ENCODE data around the gene NDOR1. TPM values are rescaled to one million over a fixed set of nuclear protein-coding genes. Genes with fewer than 3 reads are reported as not detected.
A peak's percentile ranks its signal among the peaks of the same experiment; 100 is the strongest.

The NDOR1 gene
- 1 to 10 TPM; 6.7 to 8.1 TPM for total RNA-seq
- long read RNA-seq, donor 1, partial matches to known transcripts = 0 of 3 reads
- long read RNA-seq, donor 1, other reads (novel, unspliced or antisense) = 2 of 3 reads
- long read RNA-seq, donor 2, partial matches to known transcripts = 2 of 4 reads
- long read RNA-seq, donor 2, other reads (novel, unspliced or antisense) = 2 of 4 reads

GRCh38 chr9:137205126-137206069, at the start of gene NDOR1, which contains the start of gene TMEM203:
NDOR1 (plus strand) TSS chr9:137205700; CDS start chr9:137205778, 78 bp downstream.
TMEM203 (minus strand) TSS chr9:137205648; CDS start chr9:137205414, 234 bp downstream.
- DNase-seq (ENCODE audit: low spot score) = peak; percentile 98
- intact Hi-C loops (cut with DNase I) = no loop called here

- intact Hi-C loops (cut with DNase I) = no loop called here
- DNase-seq (ENCODE audit: low spot score) = no peak
These were observed 48.7 kb upstream of the NDOR1 start for GRCh38 chr9:137156567-137157375.

- DNase-seq (ENCODE audit: low spot score) = no peak
- intact Hi-C loops (cut with DNase I) = no loop called here
These were observed 47.7 kb upstream of the NDOR1 start for GRCh38 chr9:137157618-137158415.

DNA sequence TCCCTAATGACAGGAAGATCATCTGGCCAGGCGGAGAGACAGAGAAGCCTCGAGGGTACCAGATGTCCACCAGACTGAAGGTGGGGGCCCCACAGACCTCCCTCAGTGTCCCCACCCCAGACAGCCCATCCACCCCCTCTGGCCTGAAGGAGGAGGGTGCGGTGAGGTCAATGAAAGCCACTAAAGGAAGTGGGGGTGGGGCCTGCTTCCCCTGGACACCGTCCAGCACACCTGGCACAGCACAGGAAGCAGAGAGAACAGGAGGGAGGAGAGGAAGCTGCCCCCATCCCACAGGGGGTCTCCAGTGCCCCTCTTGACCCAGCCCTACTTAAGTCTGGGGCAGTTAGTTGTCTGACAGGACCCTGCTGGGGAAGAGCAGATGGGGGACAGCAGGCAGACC, 46.9 kb upstream of the NDOR1 start:
- DNase-seq (ENCODE audit: low spot score) = no peak
- intact Hi-C loops (cut with DNase I) = no loop called here

DNA sequence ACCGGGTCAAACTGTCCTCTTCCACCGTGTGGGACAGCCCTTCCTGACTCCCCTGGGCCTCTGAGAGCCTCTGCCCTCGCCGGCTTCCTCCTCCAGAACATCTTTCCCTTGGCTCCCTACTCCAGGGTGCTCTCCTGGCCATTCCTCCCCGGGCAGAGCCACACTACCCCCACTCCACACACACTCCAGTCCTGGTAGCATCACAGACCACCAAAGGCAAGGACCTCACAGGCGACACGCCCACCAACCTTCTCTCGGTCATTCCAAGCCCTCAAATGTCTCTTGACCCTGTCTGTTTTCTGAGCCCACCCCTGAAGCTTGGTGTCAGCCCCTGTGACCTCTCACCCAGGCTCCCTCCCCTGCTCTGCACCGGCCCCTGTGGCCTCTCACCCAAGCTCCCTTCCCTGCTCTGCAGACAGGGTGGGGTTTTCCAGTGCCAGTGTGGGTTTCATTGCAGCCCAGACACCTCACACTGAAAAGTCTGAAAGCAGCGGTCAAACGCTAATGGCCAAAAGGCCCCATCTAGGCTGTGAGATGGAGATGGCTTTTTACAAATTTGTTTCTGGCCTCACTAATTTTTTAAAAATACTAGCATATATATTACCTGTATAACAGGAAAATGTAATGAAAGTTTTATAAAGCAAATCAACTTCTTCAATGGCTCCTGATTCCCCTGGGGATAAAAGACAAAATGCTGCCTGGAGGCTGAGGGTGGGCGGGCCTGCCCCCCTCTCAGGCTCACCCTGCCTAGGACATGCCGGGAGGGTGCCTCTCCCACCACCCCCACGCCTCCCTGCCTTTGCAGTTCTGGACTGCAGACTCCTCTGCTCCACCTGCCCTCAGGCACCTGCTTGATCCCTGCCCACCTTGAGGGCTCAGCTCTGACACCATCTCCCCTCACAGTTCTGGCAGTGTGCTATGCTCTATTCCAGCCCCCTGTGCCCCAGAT, 46.1 kb upstream of the NDOR1 start:
- DNase-seq (ENCODE audit: low spot score) = no peak
- intact Hi-C loops (cut with DNase I) = no loop called here

DNA sequence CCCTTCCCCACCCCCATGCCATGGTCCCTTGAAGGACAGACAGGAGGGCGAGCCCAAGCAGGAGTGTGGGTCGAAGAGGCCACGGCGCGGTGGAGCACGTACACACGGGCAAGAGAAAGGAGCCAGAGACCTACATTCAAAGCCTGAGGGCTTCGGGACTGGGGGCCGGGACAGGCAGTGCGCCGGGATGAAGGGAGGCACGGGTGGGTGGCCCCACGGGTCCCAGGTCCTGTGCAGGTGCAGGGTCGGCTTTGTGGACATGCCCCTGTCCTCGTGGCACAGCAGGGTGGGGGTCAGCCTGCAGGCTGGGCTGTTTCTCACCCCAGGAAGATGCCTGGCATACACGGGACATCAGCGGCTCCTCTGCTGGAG, 45.5 kb upstream of the NDOR1 start:
- no peak for DNase-seq (ENCODE audit: low spot score)
- intact Hi-C loops (cut with DNase I) = no loop called here

GRCh38 chr9:137160716-137161557, 44.6 kb upstream of the NDOR1 start:
- no peak for DNase-seq (ENCODE audit: low spot score)
- intact Hi-C loops (cut with DNase I) = no loop called here

GRCh38 chr9:137161558-137162486, 43.7 kb upstream of the NDOR1 start:
- intact Hi-C loops (cut with DNase I) = no loop called here
- DNase-seq (ENCODE audit: low spot score) = no peak

DNA sequence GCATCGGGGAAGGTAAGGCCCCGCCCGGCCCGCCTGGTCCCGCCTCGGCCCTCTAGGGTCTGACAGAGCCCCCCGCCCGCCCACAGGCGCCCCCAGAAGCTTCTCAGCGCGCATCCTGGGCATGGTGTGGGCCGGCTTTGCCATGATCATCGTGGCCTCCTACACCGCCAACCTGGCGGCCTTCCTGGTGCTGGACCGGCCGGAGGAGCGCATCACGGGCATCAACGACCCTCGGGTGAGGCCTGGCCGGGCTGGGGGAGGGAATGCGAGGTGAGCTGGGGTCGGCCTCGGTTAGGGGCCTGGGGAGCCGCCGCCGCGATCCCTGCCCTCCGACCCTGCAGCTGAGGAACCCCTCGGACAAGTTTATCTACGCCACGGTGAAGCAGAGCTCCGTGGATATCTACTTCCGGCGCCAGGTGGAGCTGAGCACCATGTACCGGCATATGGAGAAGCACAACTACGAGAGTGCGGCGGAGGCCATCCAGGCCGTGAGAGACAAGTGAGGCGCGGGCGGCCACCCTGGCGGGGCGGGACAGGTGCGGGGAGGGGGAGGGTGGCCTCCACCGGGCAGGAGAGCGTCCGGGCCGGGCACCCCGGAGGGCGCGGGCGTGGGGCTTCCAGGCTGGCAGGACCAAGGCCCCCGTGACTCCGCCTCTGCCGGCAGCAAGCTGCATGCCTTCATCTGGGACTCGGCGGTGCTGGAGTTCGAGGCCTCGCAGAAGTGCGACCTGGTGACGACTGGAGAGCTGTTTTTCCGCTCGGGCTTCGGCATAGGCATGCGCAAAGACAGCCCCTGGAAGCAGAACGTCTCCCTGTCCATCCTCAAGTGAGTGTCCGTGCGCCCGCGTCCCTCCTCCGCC, 42.8 kb upstream of the NDOR1 start:
- intact Hi-C loops (cut with DNase I) = no loop called here
- no peak for DNase-seq (ENCODE audit: low spot score)

- no peak for DNase-seq (ENCODE audit: low spot score)
- intact Hi-C loops (cut with DNase I) = no loop called here
These were observed 42.2 kb upstream of the NDOR1 start for GRCh38 chr9:137163365-137163715.

DNA sequence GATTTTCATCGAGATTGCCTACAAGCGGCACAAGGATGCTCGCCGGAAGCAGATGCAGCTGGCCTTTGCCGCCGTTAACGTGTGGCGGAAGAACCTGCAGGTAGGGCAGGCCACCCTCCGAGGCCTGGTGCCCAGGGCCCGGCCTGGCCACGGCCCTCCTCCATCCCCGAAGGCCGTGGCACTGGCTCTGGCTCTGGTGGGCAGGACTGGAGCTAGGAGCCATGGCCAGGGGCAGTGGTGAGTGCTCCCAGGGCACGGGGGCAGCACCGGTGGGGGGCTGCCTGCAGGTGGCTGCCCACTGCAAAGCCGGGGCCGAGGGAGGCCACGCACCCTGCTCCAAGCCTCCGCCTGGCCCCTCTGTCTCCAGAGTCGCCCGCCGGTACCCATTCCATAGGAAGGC, 41.7 kb upstream of the NDOR1 start:
- intact Hi-C loops (cut with DNase I) = no loop called here
- no peak for DNase-seq (ENCODE audit: low spot score)

DNA sequence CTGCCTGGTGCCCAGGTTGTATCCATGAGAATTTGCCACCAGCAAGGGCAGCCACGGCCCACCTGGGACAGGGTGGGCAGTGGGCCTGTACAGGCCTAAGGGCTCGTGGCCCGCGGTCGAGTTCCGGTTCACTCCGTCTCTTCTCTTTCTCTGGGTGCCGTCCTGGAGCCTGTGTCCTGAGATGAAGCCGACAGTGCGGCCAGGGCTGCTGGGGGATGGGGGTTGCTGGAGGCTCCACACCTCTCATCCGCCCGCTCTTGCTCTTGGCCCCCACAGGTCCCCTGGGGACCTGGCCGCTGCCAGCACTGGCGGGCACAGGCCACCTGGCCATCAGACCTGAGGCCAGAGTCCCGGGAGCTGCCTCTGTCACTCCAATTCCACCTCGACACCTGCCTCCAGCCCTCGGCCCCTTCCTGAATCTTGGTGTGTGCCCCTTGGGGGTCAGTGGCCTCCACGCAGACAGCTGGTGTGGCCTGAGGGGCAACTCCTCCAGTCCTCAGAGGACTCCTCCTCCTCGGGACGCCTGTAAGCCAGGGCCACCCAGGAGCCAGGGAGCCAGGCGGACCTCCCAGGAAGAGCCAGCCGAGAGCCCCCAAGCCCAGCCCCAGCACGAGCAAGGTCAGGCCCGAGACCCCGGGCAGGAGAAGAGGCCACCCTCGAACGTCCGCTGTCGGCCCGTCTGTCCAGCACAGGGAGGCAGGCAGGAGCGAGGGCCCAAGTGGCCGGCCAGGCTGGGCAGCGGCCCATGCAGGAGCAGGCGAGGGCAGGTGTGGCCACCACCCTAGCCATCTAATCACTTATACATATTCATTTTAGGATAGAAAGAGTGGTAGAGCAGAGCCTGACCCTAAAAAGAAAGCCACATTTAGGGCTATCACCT, 40.9 kb upstream of the NDOR1 start:
- DNase-seq (ENCODE audit: low spot score) = no peak
- intact Hi-C loops (cut with DNase I) = no loop called here

DNA sequence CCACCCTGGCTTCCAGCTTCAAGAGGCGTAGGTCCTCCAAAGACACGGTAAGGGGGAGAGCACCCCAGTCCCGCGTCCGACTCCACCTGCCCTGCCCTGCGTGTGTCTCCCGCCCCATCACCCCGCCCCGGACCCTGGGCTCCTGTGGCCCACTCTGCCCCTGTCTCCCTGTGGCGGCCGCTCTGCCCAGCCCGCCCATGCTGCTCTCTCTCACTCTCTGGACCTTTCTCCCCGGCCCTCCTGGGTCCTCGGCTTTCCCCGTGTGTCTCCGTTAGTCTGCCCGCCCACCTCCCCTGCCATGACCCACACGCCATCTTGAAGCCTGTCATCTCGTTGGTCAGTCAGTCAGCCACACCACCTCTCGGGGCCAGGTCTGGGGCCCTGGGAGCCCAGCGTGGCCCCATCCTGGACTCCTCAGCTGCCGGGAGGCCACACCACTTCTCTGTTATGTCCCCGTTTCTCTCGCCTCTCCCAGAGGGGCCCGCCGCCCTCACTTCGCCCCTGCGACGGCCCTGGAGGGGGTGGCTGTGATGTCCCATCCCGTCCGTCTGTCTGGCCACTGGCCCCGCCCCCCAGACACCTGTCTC, 40.2 kb upstream of the NDOR1 start:
- intact Hi-C loops (cut with DNase I) = no loop called here
- no peak for DNase-seq (ENCODE audit: low spot score)
